T follicular helper cell (primary cell): ENCODE measurements around the gene TMEM236.

Experiments
- DNase-seq: peaks from one replicate; pipeline ENCODE4 v3.0.0-alpha.2; 2020; ENCODE audit warnings: low read depth

The TMEM236 gene

GRCh38 chr10:17820943-17821342 lies 68.9 kb downstream of the TMEM236 start:
- no peak for DNase-seq

GRCh38 chr10:17821893-17822292 lies 69.9 kb downstream of the TMEM236 start:
- no peak for DNase-seq

- DNase-seq, result no peak
Measured at GRCh38 chr10:17831341-17831740, 79.3 kb downstream of the TMEM236 start.

- DNase-seq, result no peak
Measured at GRCh38 chr10:17831896-17832295, 79.9 kb downstream of the TMEM236 start.

- DNase-seq, result no peak
Measured at GRCh38 chr10:17833656-17834055, 81.7 kb downstream of the TMEM236 start.

- no peak for DNase-seq
Measured at GRCh38 chr10:17835688-17836087, 83.7 kb downstream of the TMEM236 start.

GRCh38 chr10:17836942-17837341 lies 84.9 kb downstream of the TMEM236 start:
- no peak for DNase-seq

GRCh38 chr10:17838080-17838648 lies 86.2 kb downstream of the TMEM236 start:
- no peak for DNase-seq

GRCh38 chr10:17841050-17841449 lies 89.0 kb downstream of the TMEM236 start:
- no peak for DNase-seq

GRCh38 chr10:17842641-17843040 lies 90.6 kb downstream of the TMEM236 start:
- no peak for DNase-seq

- no peak for DNase-seq
Measured at GRCh38 chr10:17847585-17848296, 95.7 kb downstream of the TMEM236 start.

- no peak for DNase-seq
Measured at GRCh38 chr10:17848646-17849045, 96.6 kb downstream of the TMEM236 start.
